Astrocyte of the spinal cord (primary cell): ENCODE results near the gene PCCA.
A peak's percentile ranks its signal among the peaks of the same experiment; 100 is the strongest.

Experiments used
- DNase-seq: peaks from one replicate; pipeline ENCODE4 v3.0.0; 2011; ENCODE audit warnings: low read depth, low spot score
- H3K4me3 ChIP-seq: 2 replicates; pipeline ENCODE4 v1.5.1; 2011; ENCODE audit warnings: low read depth, mild to moderate bottlenecking, low read length, moderate library complexity
- in situ Hi-C: cut with HindIII; loops from 2 replicates; pipeline ENCODE4 v1.10.0; 2017; ENCODE audit warnings: low sequenced_read_pairs
- TF ChIP-seq, protein P1 (sequence below): IDR thresholded peaks from 2 replicates; pipeline ENCODE4 v1.5.1; 2012; ENCODE audit warnings: low read depth, mild to moderate bottlenecking, low read length, inconsistent platforms

PCCA gene

DNA sequence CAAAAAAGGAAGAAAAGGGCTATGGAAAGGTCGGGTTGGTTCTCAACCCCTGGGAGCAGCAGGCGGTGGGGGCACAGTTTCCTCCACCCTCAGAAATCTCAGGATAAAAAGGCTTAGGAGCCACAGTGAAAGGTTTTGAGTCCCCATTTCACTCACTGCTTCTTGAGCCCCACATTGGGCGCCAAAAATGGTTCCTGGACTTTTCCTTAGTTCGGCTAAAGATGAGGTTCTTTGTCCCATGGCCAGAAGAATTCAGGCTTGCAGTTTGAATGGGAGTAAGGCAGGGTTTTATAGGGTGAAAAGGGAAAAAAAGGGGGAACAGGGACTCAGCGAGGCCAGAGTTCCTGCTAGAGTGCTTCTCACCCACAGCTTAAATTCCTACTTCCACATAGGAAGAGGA lies 320.2 kb downstream of the PCCA start:
- DNase-seq = peak; percentile 6
- TF ChIP-seq, protein P1, sequence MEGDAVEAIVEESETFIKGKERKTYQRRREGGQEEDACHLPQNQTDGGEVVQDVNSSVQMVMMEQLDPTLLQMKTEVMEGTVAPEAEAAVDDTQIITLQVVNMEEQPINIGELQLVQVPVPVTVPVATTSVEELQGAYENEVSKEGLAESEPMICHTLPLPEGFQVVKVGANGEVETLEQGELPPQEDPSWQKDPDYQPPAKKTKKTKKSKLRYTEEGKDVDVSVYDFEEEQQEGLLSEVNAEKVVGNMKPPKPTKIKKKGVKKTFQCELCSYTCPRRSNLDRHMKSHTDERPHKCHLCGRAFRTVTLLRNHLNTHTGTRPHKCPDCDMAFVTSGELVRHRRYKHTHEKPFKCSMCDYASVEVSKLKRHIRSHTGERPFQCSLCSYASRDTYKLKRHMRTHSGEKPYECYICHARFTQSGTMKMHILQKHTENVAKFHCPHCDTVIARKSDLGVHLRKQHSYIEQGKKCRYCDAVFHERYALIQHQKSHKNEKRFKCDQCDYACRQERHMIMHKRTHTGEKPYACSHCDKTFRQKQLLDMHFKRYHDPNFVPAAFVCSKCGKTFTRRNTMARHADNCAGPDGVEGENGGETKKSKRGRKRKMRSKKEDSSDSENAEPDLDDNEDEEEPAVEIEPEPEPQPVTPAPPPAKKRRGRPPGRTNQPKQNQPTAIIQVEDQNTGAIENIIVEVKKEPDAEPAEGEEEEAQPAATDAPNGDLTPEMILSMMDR = no peak
- no peak overlapping the region for H3K4me3 ChIP-seq
- in situ Hi-C loops = no loop called here

DNA sequence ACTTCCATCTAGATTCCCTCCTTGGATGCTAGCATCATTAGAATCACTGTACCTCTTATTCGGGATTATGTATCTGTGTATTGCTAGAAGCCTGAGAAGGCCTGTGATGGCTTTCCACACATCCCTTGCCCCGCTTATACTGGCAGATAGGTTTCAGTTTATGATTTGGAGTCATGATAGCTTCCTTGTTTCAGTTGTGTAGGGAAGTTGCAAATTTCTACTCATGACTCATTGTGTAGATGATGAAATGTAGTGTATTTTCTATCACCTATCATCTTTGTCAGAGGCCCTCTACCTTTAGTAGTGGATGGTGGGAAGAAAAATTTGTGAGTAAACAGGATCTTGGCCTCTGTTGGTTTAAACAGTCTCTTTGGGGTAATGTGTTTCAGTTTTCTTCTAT lies 334.5 kb downstream of the PCCA start:
- no peak overlapping the region for H3K4me3 ChIP-seq
- DNase-seq = no peak
- in situ Hi-C loops = no loop called here
- TF ChIP-seq, protein P1 = no peak

DNA sequence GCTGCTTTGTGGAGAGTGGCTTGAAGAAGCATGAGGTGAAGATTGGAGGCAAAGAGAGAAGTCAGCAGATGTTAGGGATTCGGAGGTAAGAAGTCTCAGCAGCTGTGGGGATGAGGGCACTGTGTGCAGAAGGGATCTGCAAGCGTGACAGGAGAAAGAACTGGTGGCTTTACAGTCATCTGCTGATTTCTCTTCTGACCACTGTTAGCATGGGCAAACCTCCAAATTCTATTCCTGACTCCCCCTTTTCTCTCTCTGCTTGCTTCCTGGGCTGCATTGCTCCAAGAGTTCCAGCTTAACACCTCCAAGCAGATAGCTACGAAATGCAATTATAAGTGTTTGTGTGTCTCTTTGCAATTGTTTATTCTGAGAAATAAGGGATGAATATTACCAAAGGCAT lies 340.1 kb downstream of the PCCA start:
- TF ChIP-seq, protein P1 = no peak
- in situ Hi-C loops = no loop called here
- H3K4me3 ChIP-seq = no peak overlapping the region
- DNase-seq = no peak

DNA sequence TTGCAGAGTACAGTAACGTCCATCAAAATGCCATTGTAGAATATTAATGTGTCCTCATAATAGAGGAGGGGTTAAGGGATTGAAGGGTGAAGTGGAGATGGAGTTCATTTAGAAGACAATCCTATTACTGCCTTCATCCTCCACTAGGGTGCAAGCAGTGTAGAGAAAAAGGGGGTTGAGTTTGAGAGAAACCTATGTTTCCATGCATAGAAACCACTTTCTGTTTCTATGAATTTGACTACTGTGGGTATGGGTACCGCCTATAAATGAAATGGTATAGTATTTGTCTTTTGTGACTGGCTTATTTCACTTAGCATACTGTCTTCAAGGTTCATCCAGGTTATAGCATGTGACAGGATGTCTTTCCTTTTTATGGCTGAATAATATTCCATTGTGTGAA lies 343.7 kb downstream of the PCCA start:
- TF ChIP-seq, protein P1 = no peak
- H3K4me3 ChIP-seq = no peak overlapping the region
- DNase-seq = no peak
- in situ Hi-C loops = no loop called here

DNA sequence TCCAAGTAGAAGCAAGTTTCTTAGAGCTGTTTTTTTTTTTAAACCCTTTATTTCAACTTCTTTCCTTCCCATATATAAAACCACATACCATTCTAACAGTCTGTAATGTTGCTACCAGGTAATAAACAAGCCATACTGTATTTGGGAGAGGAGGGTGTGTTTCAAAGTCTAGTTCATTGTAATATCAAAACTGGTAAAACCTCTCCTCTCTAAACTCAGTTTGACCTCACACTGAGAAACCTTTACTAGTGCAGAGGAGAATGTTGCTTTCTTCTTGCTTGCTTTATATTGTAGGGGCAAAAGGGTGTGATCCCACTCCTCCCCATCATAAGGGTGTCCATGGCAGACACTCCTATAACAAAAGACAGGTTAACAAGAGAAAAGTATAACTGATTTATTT lies 344.6 kb downstream of the PCCA start:
- in situ Hi-C loops = no loop called here
- DNase-seq = no peak
- H3K4me3 ChIP-seq = no peak overlapping the region
- TF ChIP-seq, protein P1 = no peak

DNA sequence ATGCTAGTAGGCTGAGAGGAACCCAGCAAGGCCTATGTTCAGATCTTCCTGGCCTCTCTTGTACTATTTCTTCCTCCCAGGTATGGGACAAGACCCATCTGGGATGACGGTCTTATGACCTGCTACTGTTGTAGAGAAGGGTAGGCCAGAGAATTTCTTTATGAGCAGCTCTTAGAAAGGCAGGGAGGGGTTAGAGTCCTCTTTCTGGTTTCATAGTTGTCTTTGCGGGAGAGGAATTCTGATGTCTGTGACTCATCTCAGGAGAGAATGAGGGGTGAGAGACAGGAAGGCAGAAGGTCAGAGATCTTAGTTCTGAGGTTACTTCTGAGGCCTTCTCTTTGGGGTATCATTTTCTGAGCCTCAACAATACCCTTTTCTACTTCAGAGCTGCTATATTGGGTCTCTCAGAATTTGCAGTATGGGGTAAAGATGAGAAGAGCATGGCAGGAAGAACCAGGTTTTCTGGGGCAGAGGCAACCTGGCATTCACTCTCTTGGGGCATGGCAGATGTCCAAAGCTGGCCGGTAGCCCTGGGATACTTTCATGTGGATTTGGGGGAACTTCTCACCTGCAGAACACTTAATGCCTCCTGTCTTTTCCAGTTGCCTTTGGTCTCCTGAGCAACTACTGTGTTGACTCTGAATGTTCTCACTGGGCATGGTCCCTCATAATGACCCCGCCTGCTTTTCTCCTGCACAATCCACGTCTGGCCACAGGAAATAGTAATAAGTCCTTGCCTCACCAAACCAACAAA lies 345.3 kb downstream of the PCCA start:
- DNase-seq = peak; percentile 70
- in situ Hi-C loops = no loop called here
- H3K4me3 ChIP-seq = no peak overlapping the region
- TF ChIP-seq, protein P1 = no peak

DNA sequence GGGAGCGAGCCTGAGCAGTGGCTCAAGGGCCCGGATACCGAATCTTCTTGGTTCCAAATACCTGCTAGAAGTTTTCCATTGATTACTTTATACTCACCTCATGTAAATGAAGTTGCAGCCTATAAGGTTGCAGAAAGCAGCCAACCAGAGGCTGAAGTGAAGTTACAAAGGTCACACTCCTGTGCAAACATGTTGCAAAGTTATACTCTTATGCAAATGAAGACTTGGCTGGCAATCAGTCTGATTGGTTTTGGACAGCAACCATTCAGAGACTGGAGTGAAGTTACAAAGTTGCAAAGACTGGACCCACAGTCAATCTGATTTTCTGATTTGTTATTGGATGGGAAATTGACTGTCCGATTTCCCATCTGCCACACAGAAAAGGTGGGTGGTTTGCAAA lies 347.2 kb downstream of the PCCA start:
- in situ Hi-C loops = no loop called here

More for the DNA sequence above, 347.2 kb downstream of the PCCA start:
- no peak overlapping the region for H3K4me3 ChIP-seq
- no peak for DNase-seq
- TF ChIP-seq, protein P1 = no peak
